ENCODE measurements around the gene TGFB2.

DNA sequence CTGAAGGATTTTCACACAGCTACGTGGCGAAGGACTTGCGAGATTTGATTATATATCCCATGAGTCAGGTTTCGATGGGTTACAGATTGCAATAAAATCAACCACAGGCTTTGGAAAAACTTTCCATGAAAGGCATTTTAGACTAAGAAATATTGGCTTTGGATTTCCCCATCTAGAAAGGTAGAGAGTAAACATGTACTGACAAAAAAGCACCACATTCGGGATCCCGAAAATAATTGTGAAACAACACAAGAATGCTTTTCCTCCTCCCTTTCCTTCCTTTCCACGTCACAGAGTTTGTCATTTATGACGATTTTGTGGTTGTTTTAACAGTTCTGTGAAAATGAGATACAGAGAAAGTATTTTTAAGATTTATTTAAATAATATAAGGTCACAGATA lies 38.5 kb downstream of the TGFB2 start:
- TF ChIP-seq POLR2A (IDR thresholded peaks at IDR 0.05; ENCODE audit: low read length) (no peak), GATA1 (IDR thresholded peaks at IDR 0.05; ENCODE audit: low read depth, low read length) (no peak)

Measured in erythroblast (primary cell).